ENCODE results near the gene DISP3.

DISP3 gene

DNA sequence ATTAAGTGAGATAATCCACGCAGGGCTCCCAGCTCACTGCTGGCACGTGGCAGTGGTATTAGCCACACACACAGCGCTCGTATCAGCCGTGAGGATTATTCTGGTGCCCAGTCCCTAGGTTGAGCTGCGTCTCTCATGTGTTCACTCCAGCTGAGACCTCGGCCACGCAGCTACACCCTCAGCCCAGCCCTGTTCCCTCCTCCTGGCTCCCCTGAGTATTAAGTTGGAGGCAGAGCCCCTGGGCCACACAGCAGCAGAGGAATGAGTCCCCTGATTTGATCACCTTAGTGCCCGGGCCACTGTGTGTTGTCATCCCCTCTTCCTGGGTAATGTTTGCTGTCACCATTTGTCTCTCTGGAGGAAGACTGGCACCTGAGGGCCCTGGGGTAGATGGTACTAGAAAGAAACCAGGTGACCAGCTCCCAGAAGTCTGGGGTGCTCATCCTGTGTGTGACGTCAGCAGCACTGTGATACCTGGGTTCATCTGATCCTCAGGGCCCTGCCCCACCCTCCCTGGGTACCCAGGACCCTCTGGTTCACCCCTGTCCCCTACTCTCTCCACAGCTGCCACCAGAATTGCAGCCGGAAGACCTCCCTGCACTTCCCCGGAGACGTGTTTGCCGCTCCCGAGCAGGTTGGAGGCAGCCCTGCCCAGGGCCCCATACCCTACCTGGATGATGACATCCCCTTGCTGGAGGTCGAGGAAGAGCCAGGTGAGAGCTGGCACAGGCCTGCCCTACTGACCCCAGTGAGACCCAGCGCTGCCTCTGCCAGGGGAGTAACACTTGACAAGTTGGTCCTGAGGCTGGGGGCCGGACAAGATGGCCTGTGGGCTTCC lies 40.1 kb downstream of the DISP3 start:
- DNase-seq, result no peak

DNA sequence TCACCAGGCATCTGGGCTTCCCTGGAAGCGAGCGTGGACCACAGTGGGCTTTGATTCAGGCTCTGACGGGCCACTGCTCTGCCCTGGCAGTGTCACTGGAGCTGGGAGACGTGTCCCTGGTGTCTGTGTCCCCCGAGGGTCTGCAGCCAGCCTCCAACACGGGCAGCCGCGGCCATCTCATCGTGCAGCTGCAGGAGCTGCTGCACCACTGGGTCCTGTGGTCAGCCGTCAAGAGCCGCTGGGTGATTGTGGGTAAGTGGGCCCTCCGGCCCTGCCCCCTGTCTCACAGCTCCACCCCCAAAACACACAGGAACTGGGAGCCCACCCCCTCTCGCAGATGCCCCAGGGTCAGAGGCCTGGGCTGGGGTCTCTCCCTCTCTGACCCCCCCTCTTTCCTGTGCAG lies 40.7 kb downstream of the DISP3 start:
- no peak for DNase-seq

DNA sequence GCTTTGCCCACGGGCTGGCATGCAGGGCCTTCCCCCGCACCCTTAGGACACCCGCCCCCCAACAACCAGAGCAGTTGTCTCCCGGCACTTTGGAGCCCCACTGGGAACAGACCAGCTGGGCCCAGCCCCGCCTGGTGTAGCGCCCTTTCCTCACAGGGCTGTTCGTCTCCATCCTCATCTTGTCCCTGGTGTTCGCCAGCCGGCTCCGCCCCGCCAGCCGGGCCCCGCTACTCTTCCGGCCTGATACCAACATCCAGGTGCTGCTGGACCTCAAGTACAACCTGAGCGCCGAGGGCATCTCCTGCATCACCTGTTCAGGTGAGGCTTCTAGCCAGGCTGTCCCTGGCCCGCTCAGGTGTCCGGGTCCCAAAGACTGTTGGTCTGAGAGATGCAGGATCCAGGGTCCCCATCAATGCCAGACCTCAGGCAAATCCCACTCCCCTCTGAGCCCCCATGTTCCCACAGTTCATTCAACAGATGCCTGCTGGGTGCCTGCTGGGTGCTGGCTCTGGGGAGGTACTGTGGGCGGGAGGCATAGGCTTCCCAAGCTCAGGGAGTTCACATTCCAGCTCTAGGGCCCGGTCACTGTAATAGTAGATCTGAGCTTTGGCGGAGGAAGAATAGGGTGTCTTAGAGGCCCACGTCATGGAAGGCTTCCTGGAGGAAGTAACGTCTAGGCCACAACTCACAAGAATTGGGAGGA lies 41.7 kb downstream of the DISP3 start:
- DNase-seq, result no peak

DNA sequence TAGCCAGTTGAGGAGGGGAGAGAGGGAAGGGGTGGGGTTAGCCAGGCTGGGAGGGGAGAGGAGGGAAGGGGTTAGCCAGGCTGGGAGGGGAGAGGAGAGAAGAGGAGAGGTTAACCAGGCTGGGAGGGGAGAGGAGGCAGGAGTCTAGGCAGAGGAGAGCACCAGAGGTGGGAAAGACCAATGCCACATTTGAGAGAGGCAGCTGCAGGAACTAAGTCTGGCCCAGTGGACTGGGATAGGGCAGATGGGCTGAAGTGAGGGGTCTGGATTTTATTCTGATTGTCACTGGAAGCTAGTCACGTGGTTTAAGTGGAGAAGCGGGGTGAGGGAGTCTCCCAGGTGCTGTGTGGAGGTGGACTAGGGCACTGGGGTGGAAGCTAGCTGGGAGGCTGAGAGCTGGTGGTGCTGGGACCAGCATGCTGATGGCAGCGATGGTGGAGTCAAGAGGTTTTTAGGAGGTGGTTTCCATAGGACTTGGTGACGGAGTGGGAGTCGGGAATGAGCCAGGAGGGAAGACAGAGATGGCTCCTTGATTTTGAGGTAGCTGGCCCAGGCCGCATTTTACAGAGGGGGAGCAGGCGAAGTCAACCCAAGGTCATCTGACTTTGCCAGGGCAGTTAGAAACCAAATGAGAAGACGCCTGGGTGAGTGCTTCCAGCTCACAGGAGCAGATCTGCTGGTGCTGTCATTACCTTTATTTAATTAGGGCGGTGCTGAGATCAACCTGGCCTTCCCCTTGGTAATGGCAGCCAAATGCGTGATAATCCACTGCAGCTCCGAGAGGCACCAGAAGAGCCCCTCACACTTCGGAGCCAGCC lies 42.8 kb downstream of the DISP3 start:
- no peak for DNase-seq

DNA sequence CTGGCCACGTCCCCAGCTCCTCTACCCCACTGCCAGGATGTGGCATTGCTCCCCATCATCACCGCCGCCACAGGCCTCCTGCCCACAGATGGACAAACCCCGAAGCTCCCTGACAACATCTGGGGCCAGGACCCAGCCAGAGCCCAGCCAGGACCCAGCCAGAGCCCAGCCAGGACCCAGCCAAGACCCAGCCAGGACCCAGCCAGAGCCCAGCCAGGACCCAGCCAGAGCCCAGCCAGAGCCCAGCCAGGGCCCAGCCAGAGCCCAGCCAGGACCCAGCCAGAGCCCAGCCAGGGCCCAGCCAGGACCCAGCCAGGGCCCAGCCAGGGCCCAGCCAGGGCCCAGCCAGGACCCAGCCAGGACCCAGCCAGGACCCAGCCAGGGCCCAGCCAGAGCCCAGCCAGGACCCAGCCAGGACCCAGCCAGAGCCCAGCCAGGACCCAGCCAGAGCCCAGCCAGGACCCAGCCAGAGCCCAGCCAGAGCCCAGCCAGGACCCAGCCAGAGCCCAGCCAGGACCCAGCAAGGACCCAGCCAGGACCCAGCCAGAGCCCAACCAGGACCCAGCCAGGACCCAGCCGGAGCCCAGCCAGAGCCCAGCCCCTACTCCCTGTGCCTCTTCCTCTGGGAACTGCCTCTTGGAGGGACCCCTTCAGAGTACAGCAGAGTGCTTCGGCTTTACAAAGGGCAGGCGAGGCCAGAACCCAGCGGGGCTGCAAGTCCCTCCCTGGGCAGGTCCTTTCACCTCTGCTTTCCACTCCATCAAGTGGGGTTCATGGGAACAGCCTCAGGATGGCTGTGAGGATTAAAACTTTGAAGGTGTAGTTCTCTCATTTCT lies 43.7 kb downstream of the DISP3 start:
- DNase-seq, result no peak

DNA sequence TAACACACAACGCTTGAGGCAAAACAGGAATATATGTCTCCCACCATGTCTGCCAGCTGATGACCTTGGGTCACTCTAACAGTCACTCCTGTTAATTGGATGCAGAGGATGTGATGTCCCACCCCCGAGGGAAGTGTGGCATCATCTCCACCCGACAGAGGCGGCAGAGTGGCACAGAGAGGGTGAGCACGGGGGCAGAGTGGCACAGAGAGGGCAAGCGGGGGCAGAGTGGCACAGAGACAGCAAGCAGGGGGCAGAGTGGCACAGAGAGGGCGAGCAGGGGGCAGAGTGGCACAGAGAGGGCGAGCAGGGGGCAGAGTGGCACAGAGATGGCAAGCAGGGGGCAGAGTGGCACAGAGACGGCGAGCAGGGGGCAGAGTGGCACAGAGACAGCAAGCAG lies 44.3 kb downstream of the DISP3 start:
- no peak for DNase-seq

DNA sequence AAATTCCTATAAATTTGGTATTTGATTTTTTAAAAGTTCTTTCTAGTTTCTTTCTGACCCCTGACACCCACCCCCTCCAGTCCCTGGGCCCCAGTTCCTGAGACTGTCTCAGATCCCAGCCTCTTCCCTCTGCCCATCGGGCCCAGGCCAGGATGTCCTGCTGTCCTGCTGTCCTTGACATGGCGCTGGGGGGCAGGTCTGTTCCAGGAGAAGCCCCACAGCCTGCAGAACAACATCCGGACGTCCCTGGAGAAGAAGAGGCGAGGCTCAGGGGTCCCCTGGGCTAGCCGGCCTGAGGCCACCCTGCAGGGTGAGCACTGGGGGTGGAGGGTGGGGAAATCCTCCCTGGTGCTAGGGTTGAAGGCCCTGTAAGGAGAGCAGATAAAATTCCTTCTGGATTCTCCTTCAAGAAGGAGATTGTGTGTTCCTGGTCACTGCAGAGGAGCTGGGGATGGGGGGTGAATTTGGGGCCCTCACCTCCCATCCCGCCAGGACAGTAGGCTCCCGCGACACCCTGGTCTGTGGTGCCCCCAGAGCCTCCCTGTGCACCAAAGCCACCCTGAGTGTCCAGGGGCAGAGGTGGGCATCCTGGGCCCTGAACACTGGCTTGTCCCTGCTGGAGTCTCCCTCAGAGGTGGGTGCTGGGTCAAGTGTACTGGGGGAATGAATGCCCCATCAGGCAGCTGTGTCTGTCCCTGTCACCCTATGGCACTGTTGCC lies 45.0 kb downstream of the DISP3 start:
- DNase-seq, result no peak

DNA sequence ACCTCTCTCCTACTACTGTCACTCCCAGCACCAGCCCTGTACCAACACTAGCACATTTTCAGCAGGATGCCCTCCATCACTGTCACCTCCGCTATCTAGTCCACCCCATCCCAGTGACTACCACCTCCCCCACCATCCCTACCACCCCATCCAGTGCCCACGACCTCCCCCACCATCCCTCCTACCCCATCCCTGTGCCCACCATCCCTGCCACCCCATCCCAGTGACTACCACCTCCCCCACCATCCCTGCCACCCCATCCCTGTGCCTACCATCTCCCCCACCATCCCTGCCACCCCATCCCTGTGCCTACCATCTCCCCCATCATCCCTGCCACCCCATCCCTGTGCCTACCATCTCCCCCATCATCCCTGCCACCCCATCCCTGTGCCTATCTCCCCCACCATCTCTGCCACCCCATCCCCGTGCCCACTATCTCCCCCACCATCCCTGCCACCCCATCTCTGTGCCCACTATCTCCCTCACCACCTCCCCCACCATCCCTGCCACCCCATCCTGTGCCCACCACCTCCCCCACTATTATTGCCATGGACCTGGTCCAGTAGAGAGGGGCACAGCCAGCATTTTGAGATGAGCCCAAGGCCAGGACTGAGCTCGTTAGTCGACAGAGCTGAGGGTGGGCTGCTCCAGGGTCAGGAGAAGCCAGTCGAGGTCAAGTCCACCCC lies 45.7 kb downstream of the DISP3 start:
- no peak for DNase-seq

DNA sequence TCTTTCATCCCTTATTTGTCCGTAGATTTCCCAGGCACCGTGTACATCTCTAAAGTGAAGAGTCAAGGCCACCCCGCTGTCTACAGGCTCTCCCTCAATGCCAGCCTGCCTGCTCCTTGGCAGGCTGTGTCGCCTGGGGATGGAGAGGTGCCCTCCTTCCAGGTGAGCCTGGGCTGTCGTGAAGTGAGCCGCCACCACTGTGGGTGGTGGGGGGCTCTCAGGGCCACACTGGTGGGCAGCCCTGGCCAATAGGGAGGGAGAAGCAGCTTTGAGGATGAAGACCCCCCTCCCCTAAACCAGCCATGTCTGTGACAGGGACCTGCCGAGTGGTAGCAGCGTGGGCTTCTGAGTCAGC lies 46.2 kb downstream of the DISP3 start:
- no peak for DNase-seq

DNA sequence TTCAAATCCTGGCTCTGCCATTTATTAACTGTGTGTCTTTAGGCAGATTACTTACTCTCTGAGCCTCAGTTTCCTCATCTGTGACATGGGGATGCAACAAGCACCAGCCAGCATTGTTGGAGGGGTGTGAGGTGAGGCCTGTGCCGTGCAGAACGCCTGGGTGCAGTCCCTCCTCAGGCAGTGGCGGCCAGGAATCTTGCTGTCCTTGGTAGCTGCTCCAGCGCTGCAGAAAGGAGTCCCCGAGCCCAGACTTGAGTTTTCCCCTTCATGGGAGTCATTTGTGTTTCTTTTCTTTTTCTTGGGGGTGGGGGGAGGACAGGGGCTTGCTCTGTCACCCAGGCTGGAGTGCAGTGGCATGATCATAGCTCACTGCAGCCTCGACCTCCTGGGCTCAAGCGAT lies 46.6 kb downstream of the DISP3 start:
- DNase-seq, result no peak

DNA sequence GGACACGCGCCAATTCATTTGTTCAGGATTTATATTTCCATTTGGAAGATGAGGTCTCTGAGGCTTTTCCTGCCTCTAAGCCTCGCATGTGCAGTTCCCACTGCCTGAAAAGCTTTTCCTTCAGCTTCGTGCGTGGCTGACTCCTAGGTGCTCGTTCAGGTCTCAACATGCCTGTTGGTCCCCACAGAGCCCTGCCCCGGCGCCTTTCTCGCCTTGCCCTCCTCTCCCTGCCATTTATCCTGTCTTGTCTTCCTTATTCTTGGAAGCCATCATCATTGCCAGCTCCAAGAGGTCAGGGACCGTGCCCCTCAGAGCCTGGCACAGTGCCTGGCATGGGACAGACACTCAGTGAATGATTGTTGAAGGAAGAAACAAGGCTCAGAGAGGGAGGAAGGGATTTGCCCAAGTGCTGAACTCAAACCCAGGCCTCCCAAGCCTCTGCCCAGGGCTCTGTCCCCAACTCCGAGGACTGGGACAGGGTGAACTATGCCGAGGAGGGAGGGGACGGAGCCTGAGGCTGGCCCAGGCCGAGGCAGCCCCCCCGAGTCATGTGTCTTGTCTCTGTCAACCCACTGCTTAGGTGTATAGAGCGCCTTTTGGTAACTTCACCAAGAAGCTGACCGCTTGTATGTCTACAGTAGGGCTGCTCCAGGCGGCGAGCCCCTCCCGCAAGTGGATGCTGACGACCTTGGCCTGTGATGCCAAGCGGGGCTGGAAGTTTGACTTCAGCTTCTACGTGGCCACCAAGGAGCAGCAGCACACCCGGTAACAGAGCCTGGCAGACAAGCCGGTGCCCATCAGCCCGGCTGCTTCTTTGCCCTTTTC lies 47.3 kb downstream of the DISP3 start:
- DNase-seq, result no peak

DNA sequence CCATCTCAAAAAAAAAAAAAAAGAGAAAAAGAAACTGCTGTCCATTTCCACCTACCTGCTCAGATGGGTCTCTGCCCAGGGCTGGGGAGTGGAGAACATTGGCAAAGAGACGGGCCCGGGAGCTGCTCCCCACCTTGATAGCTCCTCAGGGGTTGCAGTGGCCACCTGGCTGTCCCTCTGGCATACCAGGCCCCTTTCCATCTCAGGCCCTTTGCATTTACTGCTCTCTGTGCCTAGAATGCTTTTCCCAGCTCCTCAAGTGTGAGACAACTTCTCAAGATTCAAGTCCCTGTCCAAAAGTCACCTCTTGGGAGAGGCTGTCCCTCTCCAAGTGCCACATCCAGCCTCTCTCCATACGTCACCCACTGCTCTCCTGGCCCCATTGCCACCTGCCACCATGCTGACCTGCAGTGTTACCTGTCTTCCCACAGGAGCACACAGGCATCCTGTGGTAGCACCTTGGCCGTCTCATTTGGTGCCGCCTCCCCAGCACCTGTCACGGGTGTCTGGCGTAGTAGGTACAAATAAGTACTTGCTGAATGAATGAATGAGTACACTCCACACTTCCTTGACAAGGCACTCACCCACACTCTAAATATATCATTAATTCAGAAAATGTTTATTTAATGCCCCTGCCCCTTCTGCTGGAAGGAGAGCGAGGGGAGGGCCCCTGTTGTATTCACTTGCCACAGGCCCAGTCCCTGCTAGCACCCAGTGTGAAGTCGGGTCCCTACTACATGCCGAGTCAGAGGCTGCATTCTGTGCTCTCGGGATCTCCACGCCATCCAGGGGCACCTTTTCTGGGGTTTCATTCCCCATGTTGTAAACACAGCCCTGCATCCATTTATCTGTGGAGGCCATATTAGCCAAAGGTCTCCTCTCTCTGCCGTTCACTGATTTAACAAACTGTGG lies 48.8 kb downstream of the DISP3 start:
- no peak for DNase-seq

DNA sequence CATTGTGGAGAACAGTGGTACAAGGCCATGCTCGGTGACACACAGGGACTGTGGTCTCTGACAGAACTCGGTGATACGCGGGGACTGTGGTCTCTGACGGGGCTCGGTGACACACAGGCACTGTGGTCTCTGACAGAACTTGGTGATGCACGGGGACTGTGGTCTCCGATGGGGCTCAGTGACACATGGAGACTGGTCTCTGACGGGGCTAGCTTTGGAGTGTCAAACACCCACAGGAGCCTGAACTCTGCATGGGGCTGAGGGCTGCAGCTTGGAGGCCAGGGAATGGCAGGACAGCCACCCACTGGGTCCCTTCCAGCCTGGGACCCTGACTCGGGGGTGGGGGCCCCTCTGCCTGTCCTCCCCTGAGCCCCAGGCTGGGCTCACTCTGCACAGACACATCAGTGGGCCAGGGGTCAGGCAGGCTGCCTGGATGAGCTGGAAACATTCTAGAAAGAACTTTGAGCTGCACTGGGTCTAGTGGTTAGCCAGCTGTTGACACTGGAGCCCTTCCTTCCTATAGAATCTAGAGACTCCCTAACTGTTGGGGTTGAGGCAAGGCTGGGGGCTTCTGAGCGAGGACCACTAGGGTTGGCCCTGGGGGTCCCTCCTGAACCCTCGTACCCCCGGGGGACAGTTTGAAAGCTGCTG lies 49.8 kb downstream of the DISP3 start:
- no peak for DNase-seq

DNA sequence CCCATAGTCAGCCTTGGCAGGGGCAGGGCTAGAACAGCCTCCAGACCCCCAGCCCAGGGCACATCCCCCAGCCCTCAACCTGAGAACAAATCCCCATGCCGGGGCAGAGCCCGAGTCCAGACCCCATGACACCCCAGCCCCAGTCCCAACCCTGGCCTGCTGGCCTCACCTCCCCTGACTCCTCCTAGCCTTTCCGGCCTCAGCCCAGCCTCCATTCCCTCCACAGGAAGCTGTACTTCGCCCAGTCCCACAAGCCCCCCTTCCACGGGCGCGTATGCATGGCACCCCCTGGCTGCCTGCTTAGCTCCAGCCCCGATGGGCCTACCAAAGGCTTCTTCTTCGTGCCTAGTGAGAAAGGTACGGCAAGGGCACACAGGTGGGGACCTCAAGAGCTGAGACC lies 50.4 kb downstream of the DISP3 start:
- no peak for DNase-seq

DNA sequence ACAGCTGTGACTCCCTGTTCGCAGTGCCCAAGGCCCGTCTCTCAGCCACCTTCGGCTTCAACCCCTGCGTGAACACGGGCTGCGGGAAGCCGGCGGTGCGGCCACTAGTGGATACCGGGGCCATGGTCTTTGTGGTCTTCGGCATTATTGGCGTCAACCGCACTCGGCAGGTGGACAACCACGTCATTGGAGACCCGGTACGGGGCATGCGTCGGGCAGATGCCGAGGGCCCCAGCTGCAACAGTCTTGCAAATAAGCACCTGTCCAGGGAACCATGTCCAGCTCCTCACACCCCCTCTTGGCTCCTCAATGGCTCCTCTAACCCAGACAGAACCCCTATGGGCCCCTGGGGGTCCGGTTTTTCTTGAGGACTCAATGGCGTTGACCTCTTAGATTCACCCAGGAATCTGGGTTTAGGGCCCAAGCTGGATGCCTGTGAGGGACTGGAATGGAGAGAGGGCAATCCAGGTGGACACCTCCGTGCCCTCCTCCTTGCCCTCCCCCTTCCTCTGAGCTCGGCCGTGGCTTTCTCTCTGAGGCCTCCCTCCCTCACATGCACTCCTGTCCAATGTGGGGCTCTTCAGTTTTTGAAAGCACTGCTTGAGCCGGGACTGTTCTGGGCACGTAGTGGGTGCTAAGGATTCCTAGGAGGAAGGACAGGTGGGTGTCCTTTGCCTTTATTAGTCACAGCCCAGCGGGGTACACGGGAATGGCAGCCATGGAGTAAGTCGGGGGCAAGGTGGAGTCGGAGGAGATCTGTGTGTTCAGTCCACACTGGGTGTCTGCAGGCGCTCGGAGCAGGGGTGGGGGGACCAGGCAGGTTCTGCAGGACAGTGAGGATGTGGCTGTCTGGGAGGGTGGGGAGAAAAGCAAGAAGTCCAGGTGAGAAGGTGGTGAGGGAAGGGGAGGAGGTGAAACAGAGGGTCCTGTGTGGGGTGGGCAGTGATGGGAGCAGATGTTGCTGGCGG lies 51.1 kb downstream of the DISP3 start:
- no peak for DNase-seq

DNA sequence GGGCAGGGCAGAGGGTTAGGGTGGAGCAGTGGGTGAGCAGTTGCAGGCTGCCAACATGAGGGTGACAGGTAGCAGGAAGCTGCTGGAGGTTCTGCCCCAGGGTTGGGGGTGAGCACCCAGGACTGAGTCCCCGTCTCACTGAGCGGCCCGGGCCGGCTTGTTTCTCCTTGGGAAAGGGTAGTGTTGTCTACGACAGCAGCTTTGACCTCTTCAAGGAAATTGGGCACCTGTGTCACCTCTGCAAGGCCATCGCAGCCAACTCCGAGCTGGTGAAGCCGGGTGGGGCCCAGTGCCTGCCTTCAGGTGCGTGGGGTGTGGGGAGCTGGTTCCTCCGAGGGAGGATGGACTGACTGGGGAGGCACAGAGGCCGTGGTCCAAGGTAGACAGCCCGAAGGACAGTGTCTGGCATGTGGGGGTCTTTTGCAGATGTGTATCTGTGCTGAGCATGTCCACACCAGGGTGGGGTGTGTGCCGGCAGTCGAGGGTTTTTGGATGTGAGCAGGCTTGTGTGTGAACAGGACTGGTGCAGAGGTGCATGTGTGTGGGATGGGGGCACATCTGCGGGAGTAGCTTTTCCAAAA lies 51.9 kb downstream of the DISP3 start:
- DNase-seq, result no peak

DNA sequence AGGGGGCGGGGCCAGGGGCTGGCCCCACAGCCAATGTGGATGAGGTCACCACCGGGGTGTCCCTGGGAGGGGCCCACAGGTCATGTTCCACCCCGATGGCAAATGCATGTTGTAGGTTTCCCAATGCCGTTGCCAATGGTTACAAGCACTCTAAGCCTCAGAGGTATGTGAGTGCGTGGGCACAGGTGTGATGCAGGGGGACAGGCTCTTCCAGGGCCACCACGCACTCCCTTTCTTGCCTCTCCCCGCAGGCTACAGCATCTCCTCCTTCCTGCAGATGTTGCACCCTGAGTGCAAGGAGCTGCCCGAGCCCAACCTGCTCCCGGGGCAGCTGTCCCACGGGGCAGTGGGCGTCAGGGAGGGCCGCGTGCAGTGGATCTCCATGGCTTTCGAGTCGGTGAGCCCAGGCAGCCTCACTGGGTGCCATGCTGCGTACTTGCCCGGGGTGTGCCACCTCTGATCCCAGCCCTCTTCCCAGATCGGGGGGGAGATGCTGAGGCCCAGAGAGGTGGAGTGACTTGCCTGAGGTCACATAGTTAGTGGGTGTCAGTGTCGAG lies 52.4 kb downstream of the DISP3 start:
- no peak for DNase-seq

Measured in NCI-H1105 (cell line).